Endometrium (tissue), 2 donors: ENCODE results near the gene HHAT.

Experiments used
- FAIRE-seq: peaks from 2 replicates; lab custom pipeline; 2012; peaks lifted over from hg19 to GRCh38; lab: Jason Lieb, UNC
- donor health status: control.
- donor health status: control.

HHAT gene

GRCh38 chr1:210359255-210359654 is 30.6 kb downstream of the HHAT start:
- FAIRE-seq: no peak

GRCh38 chr1:210360852-210361477 is 32.3 kb downstream of the HHAT start:
- peak; percentile 97 for FAIRE-seq

- FAIRE-seq: no peak
Observed at GRCh38 chr1:210361665-210362064, 33.0 kb downstream of the HHAT start.

GRCh38 chr1:210362526-210362925 is 33.8 kb downstream of the HHAT start:
- FAIRE-seq: no peak

GRCh38 chr1:210363119-210363518 is 34.4 kb downstream of the HHAT start:
- FAIRE-seq: no peak

GRCh38 chr1:210364479-210364878 is 35.8 kb downstream of the HHAT start:
- FAIRE-seq: no peak

GRCh38 chr1:210366767-210367166 is 38.1 kb downstream of the HHAT start:
- FAIRE-seq: no peak

- no peak for FAIRE-seq
Observed at GRCh38 chr1:210367566-210367965, 38.9 kb downstream of the HHAT start.

GRCh38 chr1:210369425-210369824 is 40.7 kb downstream of the HHAT start:
- no peak for FAIRE-seq

- no peak for FAIRE-seq
Observed at GRCh38 chr1:210371916-210372315, 43.2 kb downstream of the HHAT start.

GRCh38 chr1:210372491-210372890 is 43.8 kb downstream of the HHAT start:
- FAIRE-seq: no peak

- no peak for FAIRE-seq
Observed at GRCh38 chr1:210372931-210373627, 44.4 kb downstream of the HHAT start.

GRCh38 chr1:210373628-210373877 is 44.9 kb downstream of the HHAT start:
- no peak for FAIRE-seq

- no peak for FAIRE-seq
Observed at GRCh38 chr1:210373878-210374599, 45.3 kb downstream of the HHAT start.

GRCh38 chr1:210374600-210374953 is 45.9 kb downstream of the HHAT start:
- no peak for FAIRE-seq

- FAIRE-seq: no peak
Observed at GRCh38 chr1:210376836-210377372, 48.2 kb downstream of the HHAT start.

GRCh38 chr1:210377731-210378333 is 49.1 kb downstream of the HHAT start:
- no peak for FAIRE-seq

GRCh38 chr1:210378736-210379135 is 50.0 kb downstream of the HHAT start:
- FAIRE-seq: no peak

GRCh38 chr1:210381934-210382333 is 53.2 kb downstream of the HHAT start:
- FAIRE-seq: no peak

- no peak for FAIRE-seq
Observed at GRCh38 chr1:210384625-210385024, 55.9 kb downstream of the HHAT start.

- FAIRE-seq: no peak
Observed at GRCh38 chr1:210385228-210385627, 56.5 kb downstream of the HHAT start.

- FAIRE-seq: no peak
Observed at GRCh38 chr1:210394281-210394821, 65.6 kb downstream of the HHAT start.

GRCh38 chr1:210396541-210396940 is 67.8 kb downstream of the HHAT start:
- no peak for FAIRE-seq
